Keratinocyte (primary cell): Measurements from ENCODE around the gene EIF3L. TPM values are rescaled to one million over a fixed set of nuclear protein-coding genes. Genes with fewer than 3 reads are reported as not detected.

Source experiments
- DNase-seq: peaks from one replicate; pipeline ENCODE4 v3.0.0-alpha.2; 2011; ENCODE audit warnings: low read depth, missing footprints, low spot score
- FAIRE-seq: peaks from 2 replicates; lab custom pipeline; 2011; peaks lifted over from hg19 to GRCh38; lab: Jason Lieb, UNC
- H2AFZ ChIP-seq: 2 replicates; pipeline ENCODE4 v1.6.0; 2012; ENCODE audit warnings: low read length, control low read depth, inconsistent platforms; ENCODE audit not compliant: control insufficient read depth
- H3K27ac ChIP-seq: 2 replicates; pipeline ENCODE4 v1.5.1; 2011; ENCODE audit warnings: low read length; ENCODE audit not compliant: control insufficient read depth, insufficient read depth
- H3K27me3 ChIP-seq: 3 replicates; pipeline ENCODE4 v1.6.0; 2011; ENCODE audit warnings: low read length; ENCODE audit not compliant: control insufficient read depth, insufficient read depth; ENCODE audit errors: extremely low read depth
- H3K36me3 ChIP-seq, 2 experiments: 2 replicates in 1 of 2; 3 replicates in 1 of 2; pipeline ENCODE4 v1.5.1; 2011; ENCODE audit warnings: low read length in 2 of 2, mild to moderate bottlenecking in 1 of 2; ENCODE audit not compliant: control insufficient read depth in 2 of 2, insufficient read depth in 2 of 2; ENCODE audit errors: extremely low read depth in 1 of 2
- H3K4me1 ChIP-seq: 3 replicates; pipeline ENCODE4 v1.5.1; 2011; ENCODE audit warnings: low read length; ENCODE audit not compliant: control insufficient read depth, insufficient read depth; ENCODE audit errors: extremely low read depth
- H3K4me2 ChIP-seq: 3 replicates; pipeline ENCODE4 v1.6.0; 2011; ENCODE audit warnings: low read depth, low read length; ENCODE audit not compliant: control insufficient read depth, insufficient read depth; ENCODE audit errors: extremely low read depth
- H3K4me3 ChIP-seq, 3 experiments: fragments of 200-600 bp in 1 of 3; sonication (generic) in 1 of 3; 2 replicates in 2 of 3; 3 replicates in 1 of 3; pipeline ENCODE4 v1.5.1; 2011 to 2016; ENCODE audit warnings: low read length in 3 of 3, mild to moderate bottlenecking in 3 of 3, control low read depth in 2 of 3, inconsistent platforms in 1 of 3, low read depth in 1 of 3, mixed read lengths in 1 of 3, mixed run types in 1 of 3, moderate library complexity in 1 of 3; ENCODE audit not compliant: control insufficient read depth in 2 of 3, insufficient read depth in 2 of 3; ENCODE audit errors: extremely low read depth in 1 of 3
- H3K79me2 ChIP-seq: 2 replicates; pipeline ENCODE4 v1.6.0; 2012; ENCODE audit warnings: low read length; ENCODE audit not compliant: control insufficient read depth, insufficient read depth
- H3K9ac ChIP-seq: 3 replicates; pipeline ENCODE4 v1.6.0; 2011; ENCODE audit warnings: low read length; ENCODE audit not compliant: control insufficient read depth, insufficient read depth; ENCODE audit errors: extremely low read depth
- H3K9me1 ChIP-seq: 3 replicates; pipeline ENCODE4 v1.6.0; 2011; ENCODE audit warnings: low read length; ENCODE audit not compliant: control insufficient read depth, insufficient read depth; ENCODE audit errors: extremely low read depth
- H3K9me3 ChIP-seq: 2 replicates; pipeline ENCODE4 v1.5.1; 2012; ENCODE audit warnings: low read depth, low read length; ENCODE audit not compliant: control insufficient read depth
- H4K20me1 ChIP-seq: 3 replicates; pipeline ENCODE4 v1.6.0; 2011; ENCODE audit warnings: low read length; ENCODE audit not compliant: control insufficient read depth, insufficient read depth; ENCODE audit errors: extremely low read depth
- EZH2 ChIP-seq: IDR thresholded peaks from one replicate; pipeline ENCODE4 v1.6.1; 2012; ENCODE audit warnings: inconsistent platforms, mild to moderate bottlenecking, low read length, moderate library complexity
- dilution Hi-C: fragments of 300-500 bp; cut with MboI; formaldehyde crosslinking; loops from one replicate; pipeline ENCODE4 v1.7.0; 2020; ENCODE audit warnings: low sequenced_read_pairs; ENCODE audit not compliant: extremely low pct_ligation_motif_present
- polyA plus RNA-seq, 5 experiments: library from polyadenylated mRNA; depleted of rRNA in 3 of 5; stranded (reverse) in 3 of 5; stranded (forward) in 1 of 5; unstranded in 1 of 5; fragments of >200 nt; gene quantifications; 1 replicate in 1 of 5; 2 replicates in 3 of 5; 3 replicates in 1 of 5; pipeline versions ENCODE4 v1.2.1 to v1.2.3, GENCODE V29; 2011 to 2012; ENCODE audit warnings: missing spikeins in 2 of 5, low read depth in 1 of 5, low replicate concordance in 1 of 5
- TF ChIP-seq, protein P1 (sequence below), 3 experiments: IDR thresholded peaks in 1 of 3; conservative IDR thresholded peaks in 1 of 3; optimal IDR thresholded peaks in 1 of 3; 2 replicates in 2 of 3; 3 replicates in 1 of 3; pipeline versions ENCODE3 to v1.5.1; 2011; ENCODE audit warnings: low read length in 3 of 3, mild to moderate bottlenecking in 3 of 3, moderate library complexity in 2 of 3, control low read depth in 1 of 3, inconsistent platforms in 1 of 3; ENCODE audit not compliant: insufficient read depth in 2 of 3; ENCODE audit errors: extremely low read depth in 1 of 3

EIF3L gene
- polyA plus RNA-seq, 1 donor (not counting 4 experiments of a cell fraction or from before 2014, with no cell fraction given): 639 TPM

DNA sequence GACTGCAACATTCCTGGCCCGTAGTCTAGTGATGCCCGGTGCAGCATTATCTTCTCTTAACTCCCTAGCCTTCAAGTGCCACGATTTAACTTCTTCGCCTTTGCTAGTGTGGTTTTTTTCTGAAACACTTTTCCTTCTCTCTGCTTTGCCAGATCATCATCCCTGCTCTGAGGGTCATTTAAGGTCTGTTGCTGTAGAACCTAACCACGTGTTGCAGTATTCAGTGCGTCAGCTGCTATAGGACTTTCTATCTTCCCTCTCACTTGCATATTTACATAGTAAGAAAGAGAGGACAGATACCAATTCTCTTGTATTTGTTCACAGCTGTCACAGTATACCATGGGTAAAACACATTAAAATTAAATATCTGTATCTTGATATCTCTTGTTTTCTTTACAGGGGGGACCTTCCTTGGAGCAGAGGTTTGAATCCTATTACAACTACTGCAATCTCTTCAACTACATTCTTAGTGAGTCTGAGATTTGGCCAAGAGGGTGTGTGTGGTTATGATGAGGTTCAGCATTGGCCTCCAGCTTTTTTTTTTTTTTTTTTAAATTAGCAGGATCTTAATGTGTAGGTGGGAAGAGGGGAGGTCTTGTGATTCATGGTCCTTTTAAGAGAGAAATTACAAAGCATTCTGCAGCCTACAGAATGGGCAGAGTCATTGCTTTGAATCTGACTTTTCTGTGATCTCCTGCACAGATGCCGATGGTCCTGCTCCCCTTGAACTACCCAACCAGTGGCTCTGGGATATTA lies 13.5 kb downstream of the EIF3L start:
- FAIRE-seq (no peak), DNase-seq (no peak)
- peaks cover 38 to 46% of the 10 kb centered on the region in 2 experiments for H3K36me3 ChIP-seq
- H3K4me1 ChIP-seq: no peaks in the 10 kb centered on the region
- dilution Hi-C loops: no loop called here
- H3K9me1 ChIP-seq: no peaks in the 10 kb centered on the region
- H3K27ac ChIP-seq: no peak overlapping the region
- no peak for TF ChIP-seq EZH2
- TF ChIP-seq, protein P1, sequence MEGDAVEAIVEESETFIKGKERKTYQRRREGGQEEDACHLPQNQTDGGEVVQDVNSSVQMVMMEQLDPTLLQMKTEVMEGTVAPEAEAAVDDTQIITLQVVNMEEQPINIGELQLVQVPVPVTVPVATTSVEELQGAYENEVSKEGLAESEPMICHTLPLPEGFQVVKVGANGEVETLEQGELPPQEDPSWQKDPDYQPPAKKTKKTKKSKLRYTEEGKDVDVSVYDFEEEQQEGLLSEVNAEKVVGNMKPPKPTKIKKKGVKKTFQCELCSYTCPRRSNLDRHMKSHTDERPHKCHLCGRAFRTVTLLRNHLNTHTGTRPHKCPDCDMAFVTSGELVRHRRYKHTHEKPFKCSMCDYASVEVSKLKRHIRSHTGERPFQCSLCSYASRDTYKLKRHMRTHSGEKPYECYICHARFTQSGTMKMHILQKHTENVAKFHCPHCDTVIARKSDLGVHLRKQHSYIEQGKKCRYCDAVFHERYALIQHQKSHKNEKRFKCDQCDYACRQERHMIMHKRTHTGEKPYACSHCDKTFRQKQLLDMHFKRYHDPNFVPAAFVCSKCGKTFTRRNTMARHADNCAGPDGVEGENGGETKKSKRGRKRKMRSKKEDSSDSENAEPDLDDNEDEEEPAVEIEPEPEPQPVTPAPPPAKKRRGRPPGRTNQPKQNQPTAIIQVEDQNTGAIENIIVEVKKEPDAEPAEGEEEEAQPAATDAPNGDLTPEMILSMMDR (optimal IDR thresholded peaks at IDR 0.05 in 1 of 3, IDR thresholded peaks at IDR 0.05 in 1 of 3, conservative IDR thresholded peaks at IDR 0.05 in 1 of 3; ENCODE audit: extremely low read depth in 1 of 3, insufficient read depth in 2 of 3, low read length in 3 of 3): no peak
- no peak overlapping the region for H3K4me2 ChIP-seq
- no peak overlapping the region for H2AFZ ChIP-seq
- no peaks in the 10 kb centered on the region for H3K27me3 ChIP-seq
- no peaks in the 10 kb centered on the region for H3K9me3 ChIP-seq
- peaks cover 33% of the 10 kb centered on the region for H3K79me2 ChIP-seq
- no peaks in the 10 kb centered on the region for H4K20me1 ChIP-seq
- H3K9ac ChIP-seq: no peak overlapping the region
- no peak overlapping the region for H3K4me3 ChIP-seq

GRCh38 chr22:37865510-37865909 lies 16.3 kb downstream of the EIF3L start:
- DNase-seq: no peak
- H3K4me3 ChIP-seq: no peak overlapping the region
- no peaks in the 10 kb centered on the region for H3K4me1 ChIP-seq
- TF ChIP-seq, protein P1 (optimal IDR thresholded peaks at IDR 0.05 in 1 of 3, IDR thresholded peaks at IDR 0.05 in 1 of 3, conservative IDR thresholded peaks at IDR 0.05 in 1 of 3; ENCODE audit: extremely low read depth in 1 of 3, insufficient read depth in 2 of 3, low read length in 3 of 3): no peak
- TF ChIP-seq EZH2: no peak
- dilution Hi-C loops: no loop called here
- no peak overlapping the region for H3K27ac ChIP-seq
- no peak overlapping the region for H3K9ac ChIP-seq
- H3K79me2 ChIP-seq: peaks cover 37% of the 10 kb centered on the region
- peaks cover 9% of the 10 kb centered on the region for H4K20me1 ChIP-seq
- H3K9me1 ChIP-seq: no peaks in the 10 kb centered on the region
- H3K27me3 ChIP-seq: no peaks in the 10 kb centered on the region
- no peak for FAIRE-seq
- H3K9me3 ChIP-seq: no peaks in the 10 kb centered on the region
- no peak overlapping the region for H2AFZ ChIP-seq
- H3K4me2 ChIP-seq: no peak overlapping the region
- peaks cover 42 to 55% of the 10 kb centered on the region in 2 experiments for H3K36me3 ChIP-seq
